Gastrocnemius medialis (tissue), 4 donors: Measurements from ENCODE around the gene BCL2.

ENCODE experiments used
- POLR2A ChIP-seq, 2 donors: fragments of 450-650 bp; IDR thresholded peaks; one replicate each; pipeline ENCODE4 v1.6.1; 2017; ENCODE audit warnings: antibody characterized with exemption in 2 of 2, mild to moderate bottlenecking in 2 of 2, moderate library complexity in 2 of 2
- TF ChIP-seq, protein P1 (sequence below), 5 experiments: fragments of 450-650 bp in 3 of 5; fragments of 200-600 bp in 2 of 5; sonication (generic) in 2 of 5; IDR thresholded peaks in 4 of 5; conservative IDR thresholded peaks in 1 of 5; 1 replicate in 4 of 5; 2 replicates in 1 of 5; pipeline ENCODE4 v1.5.1; 2016 to 2019; ENCODE audit warnings: antibody characterized with exemption in 5 of 5, mild to moderate bottlenecking in 3 of 5, moderate library complexity in 3 of 5

GRCh38 chr18:63152791-63153190 is 166.8 kb downstream of the BCL2 start:
- TF ChIP-seq, protein P1, sequence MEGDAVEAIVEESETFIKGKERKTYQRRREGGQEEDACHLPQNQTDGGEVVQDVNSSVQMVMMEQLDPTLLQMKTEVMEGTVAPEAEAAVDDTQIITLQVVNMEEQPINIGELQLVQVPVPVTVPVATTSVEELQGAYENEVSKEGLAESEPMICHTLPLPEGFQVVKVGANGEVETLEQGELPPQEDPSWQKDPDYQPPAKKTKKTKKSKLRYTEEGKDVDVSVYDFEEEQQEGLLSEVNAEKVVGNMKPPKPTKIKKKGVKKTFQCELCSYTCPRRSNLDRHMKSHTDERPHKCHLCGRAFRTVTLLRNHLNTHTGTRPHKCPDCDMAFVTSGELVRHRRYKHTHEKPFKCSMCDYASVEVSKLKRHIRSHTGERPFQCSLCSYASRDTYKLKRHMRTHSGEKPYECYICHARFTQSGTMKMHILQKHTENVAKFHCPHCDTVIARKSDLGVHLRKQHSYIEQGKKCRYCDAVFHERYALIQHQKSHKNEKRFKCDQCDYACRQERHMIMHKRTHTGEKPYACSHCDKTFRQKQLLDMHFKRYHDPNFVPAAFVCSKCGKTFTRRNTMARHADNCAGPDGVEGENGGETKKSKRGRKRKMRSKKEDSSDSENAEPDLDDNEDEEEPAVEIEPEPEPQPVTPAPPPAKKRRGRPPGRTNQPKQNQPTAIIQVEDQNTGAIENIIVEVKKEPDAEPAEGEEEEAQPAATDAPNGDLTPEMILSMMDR (IDR thresholded peaks at IDR 0.05 in 4 of 5, conservative IDR thresholded peaks at IDR 0.05 in 1 of 5) = no peak
- TF ChIP-seq POLR2A (IDR thresholded peaks at IDR 0.05) = no peak
